Parathyroid adenoma (tissue), 2 donors: ENCODE measurements around the gene ADGRE3.

Experiments used
- H2AFZ ChIP-seq: fragments of 300-600 bp; sonication (generic); one replicate; pipeline ENCODE4 v1.7.0; 2017; ENCODE audit warnings: antibody characterized with exemption, mild to moderate bottlenecking
- H3K27ac ChIP-seq: fragments of 300-600 bp; sonication (generic); one replicate; pipeline ENCODE4 v1.7.0; 2017
- H3K27me3 ChIP-seq: fragments of 300-600 bp; sonication (generic); one replicate; pipeline ENCODE4 v1.7.0; 2017; ENCODE audit warnings: low read length; ENCODE audit not compliant: control insufficient read depth, insufficient read depth
- H3K36me3 ChIP-seq: fragments of 300-600 bp; sonication (generic); one replicate; pipeline ENCODE4 v1.7.0; 2017; ENCODE audit warnings: low read length; ENCODE audit not compliant: control insufficient read depth, insufficient read depth
- H3K4me1 ChIP-seq: fragments of 300-600 bp; sonication (generic); one replicate; pipeline ENCODE4 v1.7.0; 2017; ENCODE audit warnings: control low read depth
- H3K4me2 ChIP-seq: fragments of 300-600 bp; sonication (generic); one replicate; pipeline ENCODE4 v1.7.0; 2017; ENCODE audit warnings: low read length
- H3K4me3 ChIP-seq: fragments of 300-600 bp; sonication (generic); one replicate; pipeline ENCODE4 v1.7.0; 2017; ENCODE audit warnings: low read depth, low read length
- H3K79me2 ChIP-seq: fragments of 300-600 bp; sonication (generic); one replicate; pipeline ENCODE4 v1.7.0; 2017; ENCODE audit warnings: control low read depth
- H3K9ac ChIP-seq: fragments of 300-600 bp; sonication (generic); one replicate; pipeline ENCODE4 v1.7.0; 2017; ENCODE audit warnings: mild to moderate bottlenecking
- H3K9me3 ChIP-seq: fragments of 300-600 bp; sonication (generic); one replicate; pipeline ENCODE4 v1.7.0; 2017; ENCODE audit warnings: low read length; ENCODE audit not compliant: control insufficient read depth
- CTCF ChIP-seq: fragments of 300-600 bp; sonication (generic); IDR thresholded peaks from one replicate; pipeline ENCODE4 v1.7.0; 2017; ENCODE audit warnings: antibody characterized with exemption, mild to moderate bottlenecking
- donor health status: primary hyperparathyroidism.

ADGRE3 gene

GRCh38 chr19:14571695-14572490, 102.8 kb downstream of the ADGRE3 start, which contains the start of gene NDUFB7:
TSS of gene NDUFB7 (minus strand) at chr19:14572066. CDS start at chr19:14572000, 66 bp downstream.
- H3K9me3 ChIP-seq: no peaks in the 10 kb centered on the region
- TF ChIP-seq CTCF: peak; percentile 86
- peak within 1 kb of the TSS; percentile 100 for H3K4me3 ChIP-seq
- peaks cover 23% of the 10 kb centered on the region for H3K79me2 ChIP-seq
- H3K27ac ChIP-seq: peak within 1 kb of the TSS; percentile 91
- peak within 1 kb of the TSS; percentile 78 for H3K9ac ChIP-seq
- no peaks in the 10 kb centered on the region for H3K36me3 ChIP-seq
- peak within 1 kb of the TSS; percentile 94 for H2AFZ ChIP-seq
- H3K4me2 ChIP-seq: peak within 1 kb of the TSS; percentile 98
- H3K4me1 ChIP-seq: peaks cover 9% of the 10 kb centered on the region
- no peaks in the 10 kb centered on the region for H3K27me3 ChIP-seq

- H3K4me3 ChIP-seq: peak overlapping the region; percentile 100
- H2AFZ ChIP-seq: peak overlapping the region; percentile 94
- no peaks in the 10 kb centered on the region for H3K9me3 ChIP-seq
- H3K79me2 ChIP-seq: peaks cover 23% of the 10 kb centered on the region
- TF ChIP-seq CTCF: no peak
- H3K27ac ChIP-seq: peak overlapping the region; percentile 91
- peak overlapping the region; percentile 98 for H3K4me2 ChIP-seq
- no peaks in the 10 kb centered on the region for H3K27me3 ChIP-seq
- H3K36me3 ChIP-seq: no peaks in the 10 kb centered on the region
- peak overlapping the region; percentile 78 for H3K9ac ChIP-seq
- peaks cover 9% of the 10 kb centered on the region for H3K4me1 ChIP-seq
Measured at GRCh38 chr19:14570864-14571527, 103.6 kb downstream of the ADGRE3 start.
